ENCODE results near the gene TEX22. TPM values are rescaled to one million over a fixed set of nuclear protein-coding genes. Genes with fewer than 3 reads are reported as not detected.

TEX22 gene
- total RNA-seq, 2 donors from 2014 or later, result 0.33 TPM; not detected in 1

DNA sequence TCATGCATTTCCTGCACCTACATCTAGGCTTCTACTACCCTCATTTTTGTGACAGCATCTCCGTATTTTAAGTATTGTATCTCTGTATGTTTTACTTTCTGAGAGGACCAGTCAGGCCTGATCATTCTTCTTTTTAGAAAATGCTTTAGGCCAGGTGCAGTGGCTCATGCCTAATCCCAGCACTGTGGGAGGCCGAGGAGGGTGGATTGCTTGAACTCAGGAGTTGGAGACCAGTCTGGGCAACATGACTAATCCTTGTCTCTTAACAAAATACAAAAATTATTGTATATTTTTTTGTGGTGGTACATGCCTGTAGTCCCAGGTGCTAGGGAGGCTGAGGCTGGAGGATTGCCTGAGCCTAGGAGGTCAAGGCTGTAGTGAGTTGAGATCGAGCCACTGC is 46.9 kb upstream of the TEX22 start:
- H3K27me3 ChIP-seq, result no peaks in the 10 kb centered on the region
- peak overlapping the region in 2 of 4 donors; percentile 53 to 65 for H3K27ac ChIP-seq
- no peak overlapping the region for H3K4me3 ChIP-seq
- 69 to 75% methylated on average over 3 of the region's 3 CpGs for WGBS, 2 donors
- H3K9me3 ChIP-seq, result no peaks in the 10 kb centered on the region
- no peak for DNase-seq
- H3K4me1 ChIP-seq, result peaks cover 8% of the 10 kb centered on the region
- intact Hi-C loops (cut with DNase I), result loop anchor here (5.0 kb wide), 1 partner anchor 264 kb away; no protein-coding TSS in a partner anchor
- TF ChIP-seq, protein P1, sequence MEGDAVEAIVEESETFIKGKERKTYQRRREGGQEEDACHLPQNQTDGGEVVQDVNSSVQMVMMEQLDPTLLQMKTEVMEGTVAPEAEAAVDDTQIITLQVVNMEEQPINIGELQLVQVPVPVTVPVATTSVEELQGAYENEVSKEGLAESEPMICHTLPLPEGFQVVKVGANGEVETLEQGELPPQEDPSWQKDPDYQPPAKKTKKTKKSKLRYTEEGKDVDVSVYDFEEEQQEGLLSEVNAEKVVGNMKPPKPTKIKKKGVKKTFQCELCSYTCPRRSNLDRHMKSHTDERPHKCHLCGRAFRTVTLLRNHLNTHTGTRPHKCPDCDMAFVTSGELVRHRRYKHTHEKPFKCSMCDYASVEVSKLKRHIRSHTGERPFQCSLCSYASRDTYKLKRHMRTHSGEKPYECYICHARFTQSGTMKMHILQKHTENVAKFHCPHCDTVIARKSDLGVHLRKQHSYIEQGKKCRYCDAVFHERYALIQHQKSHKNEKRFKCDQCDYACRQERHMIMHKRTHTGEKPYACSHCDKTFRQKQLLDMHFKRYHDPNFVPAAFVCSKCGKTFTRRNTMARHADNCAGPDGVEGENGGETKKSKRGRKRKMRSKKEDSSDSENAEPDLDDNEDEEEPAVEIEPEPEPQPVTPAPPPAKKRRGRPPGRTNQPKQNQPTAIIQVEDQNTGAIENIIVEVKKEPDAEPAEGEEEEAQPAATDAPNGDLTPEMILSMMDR (IDR thresholded peaks at IDR 0.05), result no peak
- TF ChIP-seq POLR2A (IDR thresholded peaks at IDR 0.05), result no peak
- no peak for ATAC-seq
- no peaks in the 10 kb centered on the region for H3K36me3 ChIP-seq (replicated peaks in 1 of 2; ENCODE audit: insufficient read depth in 1 of 2, low read depth in 2 of 2)

DNA sequence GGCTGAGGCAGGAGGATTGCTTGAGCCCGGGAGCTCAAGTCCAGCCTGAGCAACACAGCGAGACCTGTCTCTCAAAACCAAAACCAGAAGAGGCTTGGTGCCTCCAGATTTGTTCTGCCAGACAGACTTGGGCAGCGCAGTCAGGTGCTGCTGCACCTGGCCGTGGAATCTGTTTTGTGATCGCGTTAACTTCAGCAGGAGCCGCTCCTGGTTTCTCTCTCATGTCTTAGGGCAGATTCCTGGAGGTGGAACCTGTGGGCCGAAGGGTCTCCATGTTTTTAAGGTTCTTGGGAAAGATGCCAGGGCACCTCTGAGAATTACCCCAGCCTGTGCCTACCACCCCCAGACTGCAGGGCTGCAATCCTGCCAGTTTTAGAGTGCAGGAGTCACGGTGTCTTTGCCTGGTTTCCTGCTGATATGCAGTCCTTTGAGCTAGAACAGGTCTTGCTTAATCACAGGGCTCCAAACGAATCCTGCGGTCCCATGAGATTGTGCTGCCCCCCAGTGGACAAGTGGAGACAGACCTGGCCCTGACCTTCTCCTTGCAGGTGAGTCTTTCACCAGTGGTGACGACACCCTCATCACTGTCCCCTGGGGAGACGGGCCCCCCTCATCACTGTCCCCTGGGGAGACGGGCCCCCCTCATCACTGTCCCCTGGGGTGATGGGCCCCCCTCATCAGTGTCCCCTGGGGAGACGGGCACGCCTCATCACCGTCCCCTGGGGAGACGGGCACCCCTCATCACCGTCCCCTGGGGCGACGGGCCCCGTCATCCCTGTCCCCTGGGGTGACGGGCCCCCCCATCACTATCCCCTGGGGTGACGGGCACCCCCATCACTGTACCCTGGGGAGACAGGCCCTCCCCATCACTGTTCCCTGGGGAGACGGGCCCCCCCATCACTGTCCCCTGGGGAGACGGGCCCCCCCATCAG is 46.2 kb upstream of the TEX22 start:
- Histone ChIP-seq H3K27me3 (no peaks in the 10 kb centered on the region), H3K27ac (peak overlapping the region; percentile 43 to 65 (median 58)), H3K4me1 (peaks cover 8% of the 10 kb centered on the region), H3K36me3 (replicated peaks in 1 of 2; ENCODE audit: insufficient read depth in 1 of 2, low read depth in 2 of 2) (no peaks in the 10 kb centered on the region), H3K9me3 (no peaks in the 10 kb centered on the region), H3K4me3 (no peak overlapping the region)
- intact Hi-C loops (cut with DNase I), result loop anchor here (5.0 kb wide), 1 partner anchor 265 kb away; no protein-coding TSS in a partner anchor
- peak; percentile 98 for ATAC-seq
- DNase-seq, result peak; percentile 91 to 93 (median 92)
- TF ChIP-seq, protein P1 (IDR thresholded peaks at IDR 0.05), result peak; percentile 72 to 97 (median 94)
- no peak for TF ChIP-seq POLR2A (IDR thresholded peaks at IDR 0.05)
- WGBS, 2 donors, result 31 to 41% methylated on average over 10 to 21 of the region's 26 CpGs

DNA sequence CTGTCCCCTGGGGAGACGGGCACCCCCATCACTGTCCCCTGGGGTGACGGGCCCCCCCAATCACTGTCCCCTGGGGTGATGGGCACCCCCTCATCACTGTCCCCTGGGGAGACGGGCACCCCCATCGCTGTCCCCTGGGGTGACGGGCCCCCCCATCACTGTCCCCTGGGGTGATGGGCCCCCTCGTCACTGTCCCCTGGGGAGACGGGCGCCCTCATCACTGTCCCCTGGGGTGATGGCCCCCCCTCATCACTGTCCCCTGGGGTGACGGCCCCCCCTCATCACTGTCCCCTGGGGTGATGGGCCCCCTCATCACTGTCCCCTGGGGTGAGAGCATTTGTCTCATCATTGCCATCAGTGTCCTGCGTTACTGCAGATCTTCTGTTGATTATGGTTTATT is 45.2 kb upstream of the TEX22 start:
- intact Hi-C loops (cut with DNase I), result loop anchor here (5.0 kb wide), 1 partner anchor 266 kb away; no protein-coding TSS in a partner anchor
- H3K27ac ChIP-seq, result no peak overlapping the region
- H3K4me1 ChIP-seq, result peaks cover 8% of the 10 kb centered on the region
- H3K36me3 ChIP-seq (replicated peaks in 1 of 2; ENCODE audit: insufficient read depth in 1 of 2, low read depth in 2 of 2), result no peaks in the 10 kb centered on the region
- H3K4me3 ChIP-seq, result no peak overlapping the region
- no peak for ATAC-seq
- 65 to 100% methylated on average over 1 to 2 of the region's 10 CpGs for WGBS, 2 donors
- no peaks in the 10 kb centered on the region for H3K27me3 ChIP-seq
- no peak for DNase-seq
- TF ChIP-seq, protein P1 (IDR thresholded peaks at IDR 0.05), result no peak
- no peak for TF ChIP-seq POLR2A (IDR thresholded peaks at IDR 0.05)
- no peaks in the 10 kb centered on the region for H3K9me3 ChIP-seq

DNA sequence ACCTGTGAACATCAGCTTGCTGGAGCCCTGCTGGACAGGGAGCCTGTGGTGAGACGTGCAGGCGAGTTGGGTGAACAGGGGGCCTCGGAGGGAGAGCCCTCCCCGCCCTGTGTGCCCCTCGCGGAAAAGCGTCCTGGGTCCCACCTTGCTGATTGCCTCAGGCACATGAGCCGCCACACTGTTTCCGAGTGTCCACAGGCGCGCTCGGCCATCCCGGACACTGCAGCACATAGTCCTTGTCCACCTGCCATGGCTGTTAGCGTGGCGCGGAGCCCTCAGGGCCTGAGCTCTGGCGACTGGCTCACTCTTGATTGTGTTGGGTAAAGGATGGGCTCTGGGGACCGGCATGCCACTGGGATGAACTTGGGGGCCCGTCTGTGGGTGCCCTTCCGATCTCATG is 43.8 kb upstream of the TEX22 start:
- ATAC-seq (no peak), DNase-seq (no peak)
- no peaks in the 10 kb centered on the region for H3K27me3 ChIP-seq
- peaks cover 8% of the 10 kb centered on the region for H3K4me1 ChIP-seq
- H3K9me3 ChIP-seq, result no peaks in the 10 kb centered on the region
- H3K4me3 ChIP-seq, result no peak overlapping the region
- 93 to 94% methylated on average over 18 to 20 of the region's 20 CpGs for WGBS, 2 donors
- intact Hi-C loops (cut with DNase I), result loop anchor here (5.0 kb wide), 1 partner anchor 267 kb away; no protein-coding TSS in a partner anchor
- H3K27ac ChIP-seq, result no peak overlapping the region
- TF ChIP-seq POLR2A (IDR thresholded peaks at IDR 0.05), result no peak
- TF ChIP-seq, protein P1 (IDR thresholded peaks at IDR 0.05), result no peak
- no peaks in the 10 kb centered on the region for H3K36me3 ChIP-seq (replicated peaks in 1 of 2; ENCODE audit: insufficient read depth in 1 of 2, low read depth in 2 of 2)

Data from body of pancreas (tissue), 4 donors.